Rectal smooth muscle tissue (tissue), 1 donor: Measurements from ENCODE around the gene RPGR.

Experiments
- H3K27ac ChIP-seq: one replicate; pipeline ENCODE4 v1.7.0; 2013; ENCODE audit warnings: low read depth, low read length, inconsistent platforms
- H3K27me3 ChIP-seq: one replicate; pipeline ENCODE4 v1.7.0; 2013; ENCODE audit warnings: low read length; ENCODE audit not compliant: control insufficient read depth, insufficient read depth
- H3K36me3 ChIP-seq: one replicate; pipeline ENCODE4 v1.7.0; 2013; ENCODE audit warnings: low read length; ENCODE audit not compliant: control insufficient read depth, insufficient read depth
- H3K4me1 ChIP-seq: one replicate; pipeline ENCODE4 v1.7.0; 2013; ENCODE audit warnings: low read length; ENCODE audit not compliant: control insufficient read depth, insufficient read depth
- H3K4me3 ChIP-seq: one replicate; pipeline ENCODE4 v1.7.0; 2013; ENCODE audit warnings: low read length
- H3K9ac ChIP-seq: one replicate; pipeline ENCODE4 v1.7.0; 2013; ENCODE audit warnings: low read length

Gene RPGR

GRCh38 chrX:38313190-38313589, 14.1 kb downstream of the RPGR start:
- Histone ChIP-seq H3K4me1 (no peaks in the 10 kb centered on the region), H3K27ac (no peak overlapping the region), H3K4me3 (no peak overlapping the region), H3K9ac (no peak overlapping the region), H3K27me3 (no peaks in the 10 kb centered on the region), H3K36me3 (no peaks in the 10 kb centered on the region)

DNA sequence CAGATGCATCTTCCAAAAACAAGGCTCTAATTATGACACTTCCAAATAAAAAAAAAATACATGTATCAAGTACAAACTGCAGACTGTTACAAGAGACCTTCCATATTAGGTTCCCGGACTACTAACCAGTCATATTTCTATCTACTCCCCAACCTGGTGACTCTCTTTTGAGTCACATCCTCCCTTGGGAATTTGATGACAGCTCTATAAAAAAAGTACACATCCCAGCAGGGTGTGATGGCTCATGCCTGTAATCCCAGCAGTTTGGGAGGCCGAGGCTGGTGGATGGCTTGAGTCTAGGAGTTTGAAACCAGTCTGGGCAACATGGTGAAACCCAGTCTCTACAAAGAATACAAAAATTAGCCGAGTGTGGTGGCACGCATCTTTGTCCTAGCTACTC, 14.9 kb downstream of the RPGR start:
- no peak overlapping the region for H3K4me3 ChIP-seq
- H3K36me3 ChIP-seq = no peaks in the 10 kb centered on the region
- no peak overlapping the region for H3K27ac ChIP-seq
- H3K27me3 ChIP-seq = no peaks in the 10 kb centered on the region
- H3K9ac ChIP-seq = no peak overlapping the region
- H3K4me1 ChIP-seq = no peaks in the 10 kb centered on the region

DNA sequence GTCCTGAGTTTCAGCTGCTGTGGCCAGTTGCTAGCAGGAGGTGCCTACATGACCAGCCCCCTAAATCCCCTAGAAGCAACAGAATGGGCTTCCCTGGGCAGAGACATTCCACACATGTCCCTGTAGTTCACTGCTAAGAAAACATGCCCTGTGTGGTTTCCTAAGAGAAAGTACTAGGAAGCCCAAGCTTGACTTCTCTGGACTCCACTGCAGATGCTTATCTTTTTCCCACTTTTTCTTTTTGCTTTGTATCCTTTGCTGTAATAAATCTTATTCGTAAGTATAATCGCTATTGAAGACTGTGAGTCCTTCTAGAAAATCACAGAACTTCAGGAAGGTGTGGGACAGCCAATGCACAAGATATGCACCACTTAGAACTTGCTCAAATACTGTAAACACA, 15.6 kb downstream of the RPGR start:
- H3K27me3 ChIP-seq = no peaks in the 10 kb centered on the region
- no peak overlapping the region for H3K27ac ChIP-seq
- no peak overlapping the region for H3K9ac ChIP-seq
- H3K36me3 ChIP-seq = no peaks in the 10 kb centered on the region
- no peaks in the 10 kb centered on the region for H3K4me1 ChIP-seq
- H3K4me3 ChIP-seq = no peak overlapping the region

DNA sequence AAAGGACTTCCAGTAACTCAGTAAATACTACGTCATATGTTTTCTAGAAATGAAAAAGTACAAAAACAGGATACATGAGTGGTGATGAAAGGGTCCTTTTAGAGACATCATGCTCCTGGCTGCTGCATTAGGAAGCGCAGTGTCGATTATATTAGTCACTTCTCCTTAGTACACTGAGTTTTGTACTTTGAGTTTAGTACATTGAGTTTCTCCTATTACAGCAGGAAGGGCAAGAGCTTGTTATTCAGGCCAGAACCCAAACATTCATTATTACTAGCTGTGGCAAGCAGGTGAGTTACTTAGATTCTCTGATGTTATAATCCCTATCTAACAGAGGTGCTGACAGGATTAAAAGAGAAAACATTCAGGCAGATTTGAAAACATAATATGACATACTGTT, 21.3 kb downstream of the RPGR start:
- Histone ChIP-seq H3K4me1 (no peaks in the 10 kb centered on the region), H3K27me3 (no peaks in the 10 kb centered on the region), H3K27ac (no peak overlapping the region), H3K36me3 (peaks cover 2% of the 10 kb centered on the region), H3K4me3 (no peak overlapping the region), H3K9ac (no peak overlapping the region)

GRCh38 chrX:38304010-38304409, 23.3 kb downstream of the RPGR start:
- H3K27ac ChIP-seq = no peak overlapping the region
- no peaks in the 10 kb centered on the region for H3K4me1 ChIP-seq
- H3K36me3 ChIP-seq = peaks cover 2% of the 10 kb centered on the region
- H3K4me3 ChIP-seq = no peak overlapping the region
- no peak overlapping the region for H3K9ac ChIP-seq
- H3K27me3 ChIP-seq = no peaks in the 10 kb centered on the region

DNA sequence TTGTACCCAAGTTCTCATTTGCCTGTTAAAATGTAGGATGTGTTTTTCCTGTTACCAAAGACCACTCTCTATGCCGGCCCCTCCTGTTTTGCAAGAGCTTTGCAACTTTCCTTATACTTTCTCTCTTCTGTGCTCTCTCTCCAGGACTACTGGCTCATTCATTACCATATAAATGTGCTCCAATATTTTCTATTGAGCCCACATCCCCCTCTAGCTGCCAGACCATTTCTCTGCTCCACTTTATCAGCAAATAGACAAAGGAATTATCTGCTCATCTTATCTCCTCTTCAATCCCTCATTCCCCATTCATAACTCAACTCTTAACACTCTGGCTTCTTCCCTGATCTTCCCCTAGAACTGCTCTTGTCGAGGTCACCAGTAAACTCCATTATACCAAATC, 33.6 kb downstream of the RPGR start:
- no peak overlapping the region for H3K9ac ChIP-seq
- H3K27me3 ChIP-seq = no peaks in the 10 kb centered on the region
- H3K36me3 ChIP-seq = no peaks in the 10 kb centered on the region
- no peaks in the 10 kb centered on the region for H3K4me1 ChIP-seq
- H3K27ac ChIP-seq = no peak overlapping the region
- no peak overlapping the region for H3K4me3 ChIP-seq

DNA sequence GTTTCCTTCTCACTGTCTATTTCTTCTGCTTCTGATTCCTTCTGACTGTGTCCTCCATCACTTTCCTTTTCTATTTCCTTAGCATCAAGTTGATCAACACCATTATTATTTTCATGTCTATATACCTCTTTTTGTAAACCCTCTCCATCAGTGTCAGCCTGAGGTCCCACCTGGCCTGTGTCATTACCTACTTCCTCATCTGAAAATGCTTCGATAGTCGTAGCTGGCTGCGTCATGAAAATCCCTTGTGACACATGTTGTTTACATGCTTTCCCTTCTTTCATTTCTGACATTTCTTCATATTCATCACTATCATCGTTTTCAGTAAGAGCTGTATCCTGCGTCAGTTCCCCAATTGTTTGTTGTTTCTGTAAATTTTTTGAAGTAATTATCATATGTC, 39.6 kb downstream of the RPGR start:
- Histone ChIP-seq H3K4me1 (no peaks in the 10 kb centered on the region), H3K36me3 (no peaks in the 10 kb centered on the region), H3K27ac (no peak overlapping the region), H3K9ac (no peak overlapping the region), H3K4me3 (no peak overlapping the region), H3K27me3 (no peaks in the 10 kb centered on the region)

DNA sequence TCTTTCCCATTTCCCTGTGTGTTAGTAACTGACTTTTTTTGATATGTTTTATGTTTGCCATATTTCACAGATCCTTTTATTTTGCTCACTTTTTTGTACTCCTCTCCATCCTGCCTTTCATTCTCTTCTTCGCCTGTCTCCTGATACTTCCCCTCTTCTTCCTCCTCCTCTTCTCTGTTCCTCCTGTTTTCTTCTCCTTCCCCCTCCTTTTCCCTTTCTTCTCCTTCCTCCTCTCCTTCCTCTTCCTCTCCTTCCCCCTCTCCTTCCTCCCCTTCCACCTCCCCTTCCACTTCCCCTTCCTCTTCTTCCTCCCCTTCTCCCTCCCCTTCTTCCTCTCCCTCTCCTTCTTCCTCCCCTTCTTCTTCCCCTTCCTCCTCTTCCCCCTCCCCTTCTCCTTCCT, 41.7 kb downstream of the RPGR start:
- H3K4me3 ChIP-seq = no peak overlapping the region
- no peaks in the 10 kb centered on the region for H3K4me1 ChIP-seq
- H3K27me3 ChIP-seq = no peaks in the 10 kb centered on the region
- no peak overlapping the region for H3K27ac ChIP-seq
- H3K36me3 ChIP-seq = no peaks in the 10 kb centered on the region
- no peak overlapping the region for H3K9ac ChIP-seq

GRCh38 chrX:38282049-38282448, 45.3 kb downstream of the RPGR start:
- no peaks in the 10 kb centered on the region for H3K4me1 ChIP-seq
- no peaks in the 10 kb centered on the region for H3K27me3 ChIP-seq
- H3K36me3 ChIP-seq = no peaks in the 10 kb centered on the region
- H3K27ac ChIP-seq = no peak overlapping the region
- H3K9ac ChIP-seq = no peak overlapping the region
- no peak overlapping the region for H3K4me3 ChIP-seq

- Histone ChIP-seq H3K27ac (no peak overlapping the region), H3K36me3 (no peaks in the 10 kb centered on the region), H3K4me3 (no peak overlapping the region), H3K4me1 (no peaks in the 10 kb centered on the region), H3K9ac (no peak overlapping the region), H3K27me3 (no peaks in the 10 kb centered on the region)
These were observed 48.1 kb downstream of the RPGR start for GRCh38 chrX:38279188-38279587.

DNA sequence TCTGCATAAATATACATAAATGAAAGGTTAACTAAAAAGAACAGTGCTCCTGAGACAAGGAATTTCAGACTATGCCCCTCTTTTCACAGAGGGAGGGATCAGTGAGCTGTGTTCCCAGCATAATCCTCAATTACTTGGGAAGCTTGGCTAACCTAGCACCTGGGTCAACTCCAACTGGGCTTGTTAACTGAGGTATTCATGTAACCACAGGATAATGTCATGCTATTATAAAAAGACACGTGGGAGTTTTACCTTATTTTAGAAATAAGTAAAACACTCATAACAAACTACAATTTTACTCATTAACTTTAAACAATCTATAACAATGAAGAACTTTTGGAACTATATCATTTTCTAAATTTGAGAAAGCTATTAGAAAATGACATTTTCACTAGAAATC, 48.6 kb downstream of the RPGR start:
- no peaks in the 10 kb centered on the region for H3K27me3 ChIP-seq
- H3K36me3 ChIP-seq = no peaks in the 10 kb centered on the region
- no peaks in the 10 kb centered on the region for H3K4me1 ChIP-seq
- no peak overlapping the region for H3K9ac ChIP-seq
- H3K27ac ChIP-seq = no peak overlapping the region
- no peak overlapping the region for H3K4me3 ChIP-seq

GRCh38 chrX:38277802-38278201, 49.5 kb downstream of the RPGR start:
- Histone ChIP-seq H3K4me1 (no peaks in the 10 kb centered on the region), H3K27ac (no peak overlapping the region), H3K36me3 (no peaks in the 10 kb centered on the region), H3K27me3 (no peaks in the 10 kb centered on the region), H3K4me3 (no peak overlapping the region), H3K9ac (no peak overlapping the region)

DNA sequence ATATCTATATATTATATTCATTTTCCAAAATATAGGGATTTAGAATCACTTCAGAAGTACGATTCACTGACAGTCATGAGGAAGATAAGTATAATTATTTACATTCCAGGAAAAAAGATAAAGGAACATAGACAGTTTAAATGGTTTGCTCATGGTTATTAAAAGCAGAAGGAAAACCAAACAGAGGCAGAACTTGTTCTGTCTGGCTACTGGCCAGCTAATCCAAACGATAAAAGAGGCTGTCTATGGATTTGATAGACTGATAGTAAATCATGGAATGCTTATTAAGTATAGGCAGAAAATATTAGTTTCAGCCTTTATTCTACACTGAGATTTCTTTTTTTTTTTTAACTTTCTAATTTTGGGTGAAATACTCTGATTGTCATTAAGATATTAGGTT, 50.2 kb downstream of the RPGR start:
- no peak overlapping the region for H3K4me3 ChIP-seq
- no peak overlapping the region for H3K27ac ChIP-seq
- no peaks in the 10 kb centered on the region for H3K36me3 ChIP-seq
- no peak overlapping the region for H3K9ac ChIP-seq
- no peaks in the 10 kb centered on the region for H3K27me3 ChIP-seq
- H3K4me1 ChIP-seq = no peaks in the 10 kb centered on the region

DNA sequence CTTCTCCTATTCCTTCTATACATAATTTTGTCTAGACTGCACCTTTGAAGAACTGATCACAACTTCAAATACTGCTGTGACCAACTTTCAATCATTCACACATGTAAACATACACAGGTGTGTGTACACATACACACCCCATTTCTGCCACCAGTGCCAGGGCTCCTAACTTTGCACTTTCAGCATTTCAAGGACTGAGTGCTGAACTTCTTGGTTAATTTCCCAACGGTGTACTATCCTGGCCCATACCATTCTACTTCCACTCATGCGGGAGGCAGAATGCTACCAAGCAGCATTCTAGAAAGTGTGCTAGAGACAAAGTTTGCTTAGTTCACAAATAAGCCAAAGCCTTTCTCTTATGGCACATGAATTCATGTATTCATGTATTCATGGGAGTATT, 51.2 kb downstream of the RPGR start:
- H3K27me3 ChIP-seq = no peaks in the 10 kb centered on the region

More for the DNA sequence above, 51.2 kb downstream of the RPGR start:
- Histone ChIP-seq H3K4me1 (no peaks in the 10 kb centered on the region), H3K27ac (no peak overlapping the region), H3K36me3 (no peaks in the 10 kb centered on the region), H3K4me3 (no peak overlapping the region), H3K9ac (no peak overlapping the region)
